ENCODE data around the gene ERBB4.

GRCh38 chr2:212580117-212580516 is 41.5 kb upstream of the ERBB4 start:
- TF ChIP-seq CTCF (IDR thresholded peaks at IDR 0.05), result no peak
- no peak for TF ChIP-seq POLR2A (IDR thresholded peaks at IDR 0.05)

Measured in Peyer's patch (tissue), 4 donors.